GM21360 (cell line): ENCODE data around the gene TRMT44.
A peak's percentile ranks its signal among the peaks of the same experiment; 100 is the strongest.
"Not testable (repeated sequence)": the region's sequence is repeated elsewhere in the genome, so short reads cannot be mapped to it uniquely, and the experiment has no call there.

Experiments used
- ATAC-seq: cut with Tn5 transposase; IDR thresholded peaks from one replicate; pipeline ENCODE4 v1.9.1; 2021; ENCODE audit warnings: mild to moderate bottlenecking, moderate library complexity; ENCODE audit not compliant: unreplicated experiment

Gene TRMT44

GRCh38 chr4:8406887-8407286 is 33.7 kb upstream of the TRMT44 start:
- ATAC-seq, result not testable (repeated sequence)

GRCh38 chr4:8407316-8407715 is 33.3 kb upstream of the TRMT44 start:
- no peak for ATAC-seq

GRCh38 chr4:8407756-8408155 is 32.8 kb upstream of the TRMT44 start:
- ATAC-seq, result no peak

GRCh38 chr4:8409264-8410065 is 31.1 kb upstream of the TRMT44 start:
- ATAC-seq, result no peak

GRCh38 chr4:8410066-8410625 is 30.4 kb upstream of the TRMT44 start:
- ATAC-seq, result no peak

GRCh38 chr4:8410641-8411271 is 29.8 kb upstream of the TRMT44 start:
- no peak for ATAC-seq

GRCh38 chr4:8411351-8412180 is 29.0 kb upstream of the TRMT44 start:
- ATAC-seq, result no peak

GRCh38 chr4:8412288-8412687 is 28.3 kb upstream of the TRMT44 start:
- ATAC-seq, result no peak

- ATAC-seq, result no peak
Measured at GRCh38 chr4:8414377-8414776, 26.2 kb upstream of the TRMT44 start.

- no peak for ATAC-seq
Measured at GRCh38 chr4:8417071-8417614, 23.4 kb upstream of the TRMT44 start.

- peak; percentile 84 for ATAC-seq
Measured at GRCh38 chr4:8419222-8420041, 21.1 kb upstream of the TRMT44 start.

- ATAC-seq, result not testable (repeated sequence)
Measured at GRCh38 chr4:8420151-8420550, 20.4 kb upstream of the TRMT44 start.

GRCh38 chr4:8422327-8422726 is 18.2 kb upstream of the TRMT44 start:
- no peak for ATAC-seq

- no peak for ATAC-seq
Measured at GRCh38 chr4:8422786-8423185, 17.8 kb upstream of the TRMT44 start.

- no peak for ATAC-seq
Measured at GRCh38 chr4:8427262-8427661, 13.3 kb upstream of the TRMT44 start.

GRCh38 chr4:8427761-8428287 is 12.8 kb upstream of the TRMT44 start:
- ATAC-seq, result peak; percentile 42

GRCh38 chr4:8428288-8429097 is 12.1 kb upstream of the TRMT44 start:
- ATAC-seq, result peak; percentile 87

GRCh38 chr4:8431553-8431952 is 9.0 kb upstream of the TRMT44 start:
- ATAC-seq, result no peak

GRCh38 chr4:8433136-8433535 is 7.4 kb upstream of the TRMT44 start:
- no peak for ATAC-seq
